ENCODE results near the gene AP2B1.
A peak's percentile ranks its signal among the peaks of the same experiment; 100 is the strongest.
"Not testable (repeated sequence)": the region's sequence is repeated elsewhere in the genome, so short reads cannot be mapped to it uniquely, and the experiment has no call there.

AP2B1 gene

GRCh38 chr17:35587074-35587961 lies at the start of gene AP2B1:
Gene AP2B1 (plus strand): TSS chr17:35587322. CDS start chr17:35594031, 6,709 bp downstream.
- FAIRE-seq: peak; percentile 86

DNA sequence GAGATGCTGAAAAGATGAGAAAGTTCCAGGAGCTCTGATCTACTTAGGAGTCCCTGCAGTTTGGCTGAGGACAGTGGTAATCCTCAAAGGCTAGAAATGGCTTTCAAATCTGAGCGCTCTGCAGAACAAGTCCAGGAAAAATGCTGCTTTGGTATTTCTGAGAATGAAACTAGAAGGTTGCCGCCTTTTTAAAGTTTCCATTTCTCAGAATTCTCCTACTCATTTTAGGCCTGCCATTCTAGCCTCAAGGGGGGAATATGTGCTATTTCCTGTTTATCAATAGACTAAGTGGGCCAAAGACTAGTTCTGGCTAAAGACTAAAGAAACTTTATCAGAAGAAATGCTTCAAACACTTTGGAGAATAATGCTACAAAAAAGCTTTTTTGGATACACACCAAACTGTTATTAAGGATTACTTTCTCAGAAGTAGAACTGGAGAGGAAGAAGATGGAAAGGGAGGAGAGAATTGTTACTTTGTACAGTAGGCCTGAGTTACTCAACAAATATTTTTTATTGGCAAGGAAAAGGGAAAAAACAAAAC lies 49.5 kb upstream of the AP2B1 start, which contains the start of gene SLFN12L:
Gene SLFN12L (minus strand): TSS at position 78 of the 541 bp plus-strand sequence. CDS start 15,314 bp downstream, outside the sequence.
- FAIRE-seq: no peak

DNA sequence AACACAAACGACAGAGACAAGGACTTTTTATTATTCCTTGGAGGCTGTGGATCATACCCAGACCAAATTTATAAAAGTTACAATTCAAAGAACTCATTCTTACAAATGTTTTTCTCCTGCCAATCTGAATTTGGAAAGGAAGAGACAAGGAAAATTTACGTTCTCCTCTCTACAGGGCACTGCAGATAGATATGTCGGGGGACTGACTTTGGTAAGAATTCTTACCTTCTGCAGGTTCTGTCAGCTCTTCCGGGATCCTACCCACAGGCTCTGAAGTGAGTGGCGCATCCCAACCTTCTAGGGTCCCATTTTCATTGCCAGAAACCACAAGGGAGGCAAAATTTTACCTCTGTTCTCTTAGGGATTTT lies 47.5 kb upstream of the AP2B1 start:
- no peak for FAIRE-seq

- FAIRE-seq: peak; percentile 71
Measured at GRCh38 chr17:35540589-35541404, 46.3 kb upstream of the AP2B1 start.

DNA sequence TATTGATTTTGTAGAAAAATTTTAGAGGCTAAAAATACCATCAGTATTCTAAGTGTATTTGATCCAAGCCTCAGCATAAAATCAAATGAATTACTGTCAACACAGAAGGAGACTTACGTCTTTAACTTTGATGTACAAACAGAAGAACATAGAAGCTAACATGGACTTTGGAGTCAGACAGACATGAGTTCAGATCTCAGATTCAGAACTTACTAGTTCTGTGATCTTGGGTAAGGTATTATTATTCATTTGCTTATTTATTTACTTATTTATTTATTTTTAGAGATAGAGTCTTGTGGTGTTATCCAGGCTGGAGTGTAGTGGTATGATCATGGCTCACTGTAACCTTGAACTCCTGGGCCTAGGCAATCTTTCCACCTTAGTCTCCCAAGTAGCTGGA lies 45.7 kb upstream of the AP2B1 start:
- FAIRE-seq: no peak

GRCh38 chr17:35542990-35543389 lies 44.1 kb upstream of the AP2B1 start:
- FAIRE-seq: no peak

DNA sequence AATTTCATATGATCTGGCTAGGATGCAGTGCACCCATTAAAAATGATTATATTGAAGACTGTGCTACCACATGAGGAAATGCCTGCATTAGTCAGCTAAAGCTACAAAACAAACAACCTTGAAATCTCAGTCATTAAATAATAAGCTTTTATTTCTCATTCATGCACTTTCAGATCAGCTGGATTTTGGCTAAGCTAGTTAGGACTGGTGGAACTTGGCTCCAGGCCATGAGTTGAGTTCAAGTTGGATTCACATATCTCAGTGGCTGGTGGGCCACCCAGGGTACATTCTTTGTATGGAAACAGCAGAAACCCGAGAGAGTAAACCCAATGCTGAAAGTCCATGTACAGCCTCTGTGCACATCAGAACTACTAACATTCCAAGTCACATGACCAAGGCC lies 43.3 kb upstream of the AP2B1 start:
- no peak for FAIRE-seq

DNA sequence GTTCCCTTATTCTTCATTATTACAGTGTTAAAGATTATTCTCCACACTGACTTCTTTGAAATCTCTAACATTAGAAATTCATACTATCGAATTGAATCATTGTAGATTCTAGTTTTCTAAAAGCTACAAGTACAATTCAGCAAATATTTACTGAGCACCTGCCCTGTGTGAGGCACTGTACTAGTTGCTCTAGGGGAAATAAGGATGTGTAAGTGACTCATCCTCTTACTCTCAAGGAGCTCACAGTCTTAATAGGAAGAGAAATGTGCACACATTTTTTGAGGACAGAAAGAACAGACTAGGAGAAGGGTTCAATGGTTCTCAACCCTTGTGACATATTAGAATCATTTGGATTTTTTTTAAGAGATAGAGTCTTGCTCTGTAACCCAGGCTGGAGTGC lies 42.0 kb upstream of the AP2B1 start:
- no peak for FAIRE-seq

- no peak for FAIRE-seq
Measured at GRCh38 chr17:35546487-35546886, 40.6 kb upstream of the AP2B1 start.

DNA sequence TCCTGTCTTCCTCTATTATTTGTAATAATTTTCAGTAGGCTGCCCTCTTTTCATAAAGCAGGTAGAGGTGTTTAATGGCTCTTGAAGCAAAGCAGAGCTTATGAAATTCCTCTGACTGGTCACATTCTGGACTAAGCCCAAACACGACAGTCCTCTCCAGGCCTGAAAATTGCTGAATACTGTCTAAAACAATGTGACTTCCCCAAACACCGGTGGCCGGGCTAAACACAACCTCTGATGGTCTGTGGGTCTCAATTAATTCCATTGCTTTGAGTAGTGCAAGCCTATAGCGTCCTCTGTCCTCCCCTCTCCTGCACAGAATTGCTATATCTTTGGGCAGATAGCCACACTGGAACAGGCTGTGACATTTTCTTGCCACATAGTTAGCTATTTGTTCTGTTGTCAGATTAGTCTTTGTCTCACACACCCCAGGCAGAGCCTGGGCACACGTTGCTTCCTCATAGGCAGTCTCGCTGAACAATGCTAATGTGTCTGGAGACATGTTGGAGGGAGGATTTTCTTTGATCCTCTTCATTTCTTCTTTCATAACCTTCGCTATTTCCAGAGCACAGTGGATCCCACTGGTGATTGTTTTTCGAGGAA lies 38.8 kb upstream of the AP2B1 start:
- FAIRE-seq: no peak

- no peak for FAIRE-seq
Measured at GRCh38 chr17:35548978-35549377, 38.1 kb upstream of the AP2B1 start.

- no peak for FAIRE-seq
Measured at GRCh38 chr17:35553310-35553709, 33.8 kb upstream of the AP2B1 start.

- no peak for FAIRE-seq
Measured at GRCh38 chr17:35554668-35555067, 32.5 kb upstream of the AP2B1 start.

DNA sequence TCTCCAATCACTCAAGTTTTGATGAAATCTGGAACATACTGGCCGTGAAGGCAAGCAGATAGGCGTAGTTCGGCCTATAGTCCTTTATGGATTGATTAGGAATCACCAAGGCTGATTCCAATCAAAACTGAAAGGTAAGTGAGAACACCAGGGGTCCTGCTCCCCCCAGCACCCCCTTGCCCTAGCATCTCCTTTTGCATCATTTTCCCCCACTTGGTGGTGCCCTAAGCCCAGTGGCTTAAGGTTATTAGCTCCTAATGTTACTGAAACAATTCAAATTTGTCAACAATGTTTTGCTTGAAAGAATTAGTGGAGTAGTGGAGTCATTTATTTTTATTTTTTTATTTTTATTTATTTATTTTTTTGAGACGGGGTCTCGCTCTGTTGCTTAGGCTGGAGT lies 31.4 kb upstream of the AP2B1 start:
- no peak for FAIRE-seq

DNA sequence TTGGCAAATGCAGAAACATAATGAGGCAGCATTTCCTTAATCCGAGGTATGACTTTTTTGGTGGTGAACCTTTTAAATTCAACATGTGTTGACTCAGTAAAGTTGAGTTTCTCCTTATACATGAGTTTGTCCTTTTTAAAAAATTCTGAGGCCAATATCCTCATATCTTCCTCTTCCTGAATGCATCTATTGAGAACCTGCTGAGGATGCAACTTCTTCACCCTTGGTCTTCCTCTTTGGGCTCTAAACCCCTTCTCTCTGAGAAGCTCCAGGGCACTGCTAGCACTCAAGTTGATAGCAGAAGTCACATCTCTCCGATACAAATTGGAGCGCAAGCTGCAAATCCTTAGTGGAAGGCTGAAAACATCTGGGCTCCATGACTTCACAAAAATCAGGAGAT lies 29.8 kb upstream of the AP2B1 start:
- no peak for FAIRE-seq

GRCh38 chr17:35559495-35560210 lies 27.5 kb upstream of the AP2B1 start:
- FAIRE-seq: no peak

DNA sequence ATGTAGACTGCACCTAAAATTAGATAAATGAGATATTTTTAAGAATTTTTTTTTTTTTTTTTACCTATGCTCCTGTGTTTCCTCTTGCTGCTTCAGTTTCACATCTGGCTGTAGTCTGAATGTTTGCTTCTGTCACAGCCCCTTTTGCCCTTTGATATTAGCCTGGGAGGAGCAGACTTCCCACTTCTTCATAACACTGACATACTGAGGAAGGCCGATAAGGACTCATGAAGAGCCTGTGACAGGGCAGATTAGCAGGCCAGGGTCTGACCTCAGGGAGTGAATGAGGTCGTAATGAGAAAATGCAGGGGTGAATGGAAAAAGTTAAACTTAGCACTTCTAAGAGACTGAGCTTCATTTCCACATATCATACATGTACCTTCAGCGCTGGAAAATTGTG lies 26.4 kb upstream of the AP2B1 start, which contains the start of gene SLFN14:
Gene SLFN14 (minus strand): TSS at position 117 of the 400 bp plus-strand sequence. CDS start 2,757 bp downstream, outside the sequence.
- no peak for FAIRE-seq

- FAIRE-seq: not testable (repeated sequence)
Measured at GRCh38 chr17:35563181-35563580, 23.9 kb upstream of the AP2B1 start.

- no peak for FAIRE-seq
Measured at GRCh38 chr17:35566968-35567367, 20.2 kb upstream of the AP2B1 start.

- FAIRE-seq: no peak
Measured at GRCh38 chr17:35568561-35568960, 18.6 kb upstream of the AP2B1 start.

DNA sequence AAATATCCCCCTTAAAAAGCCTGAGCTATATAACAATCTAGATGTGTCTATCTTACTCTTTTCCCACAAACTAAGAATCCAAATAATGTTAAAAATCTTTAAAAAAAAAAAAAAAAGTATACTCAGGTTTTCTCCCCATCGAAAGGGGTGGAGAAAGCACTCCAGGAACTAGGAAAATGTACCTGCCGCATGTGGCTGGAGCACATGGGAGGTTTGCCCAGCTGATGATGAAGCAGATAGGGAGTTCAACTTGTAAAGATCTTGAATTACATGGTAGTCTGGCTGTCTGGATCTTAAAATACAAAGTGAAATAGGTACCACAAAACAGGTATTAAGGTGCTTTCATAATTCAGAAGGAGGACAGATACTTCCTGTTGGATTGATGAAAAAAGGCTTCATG lies 17.7 kb upstream of the AP2B1 start:
- no peak for FAIRE-seq

GRCh38 chr17:35575759-35576158 lies 11.4 kb upstream of the AP2B1 start:
- FAIRE-seq: no peak

Data from islet of Langerhans (tissue), 1 donor.